HG03571 (cell line): ENCODE results near the gene PGS1.

Experiments
- ATAC-seq: cut with Tn5 transposase; IDR thresholded peaks from one replicate; pipeline ENCODE4 v1.9.1; 2021; ENCODE audit not compliant: unreplicated experiment

The PGS1 gene

GRCh38 chr17:78422872-78423588 is 44.6 kb downstream of the PGS1 start:
- no peak for ATAC-seq

- no peak for ATAC-seq
These were observed 45.7 kb downstream of the PGS1 start for GRCh38 chr17:78423961-78424675.

- ATAC-seq: no peak
These were observed 47.0 kb downstream of the PGS1 start for GRCh38 chr17:78425429-78425828.

- no peak for ATAC-seq
These were observed 47.9 kb downstream of the PGS1 start for GRCh38 chr17:78426293-78426879.

GRCh38 chr17:78427140-78427539 is 48.7 kb downstream of the PGS1 start:
- no peak for ATAC-seq

GRCh38 chr17:78428025-78428575 is 49.7 kb downstream of the PGS1 start:
- ATAC-seq: no peak

- no peak for ATAC-seq
These were observed 50.6 kb downstream of the PGS1 start for GRCh38 chr17:78428836-78429617.

GRCh38 chr17:78429618-78429995 is 51.2 kb downstream of the PGS1 start:
- no peak for ATAC-seq

GRCh38 chr17:78430892-78431691 is 52.6 kb downstream of the PGS1 start:
- no peak for ATAC-seq

- no peak for ATAC-seq
These were observed 53.2 kb downstream of the PGS1 start for GRCh38 chr17:78431692-78431958.

- ATAC-seq: no peak
These were observed 54.0 kb downstream of the PGS1 start for GRCh38 chr17:78432226-78433012.

GRCh38 chr17:78433013-78433727 is 54.7 kb downstream of the PGS1 start:
- no peak for ATAC-seq

GRCh38 chr17:78433780-78434335 is 55.4 kb downstream of the PGS1 start:
- no peak for ATAC-seq

GRCh38 chr17:78434455-78435329 is 56.2 kb downstream of the PGS1 start:
- ATAC-seq: no peak

GRCh38 chr17:78435330-78436005 is 57.0 kb downstream of the PGS1 start:
- no peak for ATAC-seq

- no peak for ATAC-seq
These were observed 59.2 kb downstream of the PGS1 start for GRCh38 chr17:78437508-78438169.

- no peak for ATAC-seq
These were observed 59.8 kb downstream of the PGS1 start for GRCh38 chr17:78438271-78438691.
